Fibroblast of skin of back (primary cell): ENCODE measurements around the gene UROC1. TPM values are rescaled to one million over a fixed set of nuclear protein-coding genes. Genes with fewer than 3 reads are reported as not detected.

Source experiments
- DNase-seq: peaks from one replicate; pipeline ENCODE4 v3.0.0-alpha.2; 2013
- polyA plus RNA-seq, 2 experiments: library from polyadenylated mRNA; unstranded; fragments of 120-200 nt; gene quantifications; one replicate each; pipeline ENCODE4 v1.2.1, GENCODE V29; 2013; ENCODE audit not compliant: insufficient read length in 2 of 2

UROC1 gene
- polyA plus RNA-seq (2013, experiment 1 of 2; ENCODE audit: insufficient read length), result not detected
- polyA plus RNA-seq (2013, experiment 2 of 2; ENCODE audit: insufficient read length), result not detected

- DNase-seq, result no peak
Measured at GRCh38 chr3:126517291-126517951, at the start of gene UROC1. Gene UROC1 (minus strand): TSS chr3:126517773. CDS start chr3:126517719, 54 bp downstream.

- DNase-seq, result no peak
Measured at GRCh38 chr3:126562737-126563276, 45.2 kb upstream of the UROC1 start.

GRCh38 chr3:126558336-126559071 is 40.9 kb upstream of the UROC1 start, which contains the start of gene C3orf22:
Gene C3orf22 (minus strand): TSS chr3:126558932. CDS start chr3:126553390, 5,542 bp downstream.
- DNase-seq, result no peak

DNA sequence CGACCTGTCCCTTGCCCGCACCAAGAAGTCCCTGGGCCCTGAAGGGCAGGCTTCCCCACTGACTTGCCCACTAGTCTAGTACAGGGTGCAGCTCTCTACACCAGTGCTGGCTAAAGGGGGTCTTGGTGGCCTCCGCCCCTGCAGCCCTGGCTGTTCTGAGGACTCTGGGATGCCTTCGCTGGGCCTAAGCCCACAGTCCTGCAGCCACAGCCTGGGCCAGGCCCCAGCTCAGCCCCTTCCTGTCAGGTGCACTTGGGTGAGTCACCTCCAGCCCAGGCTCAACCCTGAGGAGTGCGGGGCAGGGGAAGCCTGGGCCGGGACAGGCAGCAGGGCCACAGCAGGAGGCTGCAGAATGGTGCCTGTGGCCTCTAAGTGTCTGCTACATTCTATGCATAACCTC is 40.2 kb upstream of the UROC1 start:
- no peak for DNase-seq

- no peak for DNase-seq
Measured at GRCh38 chr3:126557415-126557745, 39.8 kb upstream of the UROC1 start.

DNA sequence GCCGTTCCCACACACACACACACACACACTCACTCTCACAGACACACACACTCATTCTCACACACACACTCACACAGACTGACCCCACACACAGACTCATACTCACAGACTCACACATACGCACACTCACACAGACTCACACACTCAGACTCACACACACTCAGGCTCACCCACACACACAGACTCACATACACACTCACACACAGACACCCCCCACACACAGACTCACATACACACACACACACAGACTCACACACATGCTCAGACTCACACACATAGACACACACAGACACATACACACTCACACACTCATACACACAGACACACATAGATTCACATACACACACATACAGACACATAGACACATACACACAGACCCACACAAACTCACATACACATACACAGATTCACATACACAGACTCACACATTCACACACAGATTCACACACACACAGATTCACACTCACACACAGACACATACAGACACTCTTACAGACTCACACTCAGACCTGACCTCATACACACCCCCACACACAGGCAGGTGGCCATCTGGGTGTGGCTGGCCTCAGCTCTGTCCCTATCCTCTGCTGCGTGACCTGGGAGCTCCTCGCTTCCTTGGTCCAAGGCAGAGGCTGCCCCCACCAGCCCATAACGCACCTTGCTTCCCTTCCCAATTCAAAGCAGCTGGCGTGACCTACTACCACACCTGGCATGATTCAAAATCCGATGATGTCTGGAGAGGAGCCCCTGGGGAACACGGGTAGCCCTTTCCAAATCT is 39.3 kb upstream of the UROC1 start:
- DNase-seq, result no peak

DNA sequence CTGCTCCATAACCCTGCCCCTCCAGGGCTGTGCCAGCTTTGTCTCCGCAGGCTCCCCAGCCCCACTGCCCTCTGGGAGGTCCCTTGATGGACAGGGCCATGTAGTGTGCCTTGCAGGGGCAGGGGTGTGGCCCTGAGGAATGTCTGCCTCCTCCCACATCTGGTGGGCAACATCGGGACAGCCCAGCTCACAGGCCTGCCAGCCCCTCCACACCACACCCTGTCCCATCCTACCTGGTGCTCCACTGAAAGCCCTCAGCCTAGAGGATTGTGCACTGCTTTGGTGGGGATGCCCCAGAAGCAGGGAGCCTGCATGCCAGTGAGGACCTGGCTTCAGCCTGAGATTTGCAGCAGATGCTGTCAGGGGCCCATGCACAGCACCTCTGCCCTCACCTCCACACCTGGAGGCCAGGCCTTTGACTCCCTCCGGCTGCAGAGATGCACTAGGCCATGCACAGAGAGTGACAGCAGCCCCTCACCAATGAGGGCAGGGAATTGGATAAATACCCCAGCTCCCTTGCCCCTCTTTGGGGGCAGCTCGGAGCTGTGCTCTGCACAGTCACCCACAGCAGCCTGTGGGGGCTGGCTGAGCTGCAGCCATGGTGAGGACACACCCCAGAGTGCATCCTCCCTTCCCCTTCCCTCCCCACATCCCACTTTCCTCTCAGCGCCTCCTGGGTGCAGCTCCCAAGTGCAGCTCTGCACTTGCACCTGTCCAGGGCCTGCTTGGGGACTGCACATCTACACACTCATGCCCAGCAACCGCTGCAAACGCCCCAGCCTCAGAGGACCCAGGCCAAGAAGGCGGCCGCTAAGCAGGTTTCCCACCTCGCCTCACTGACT is 38.4 kb upstream of the UROC1 start:
- DNase-seq, result no peak

DNA sequence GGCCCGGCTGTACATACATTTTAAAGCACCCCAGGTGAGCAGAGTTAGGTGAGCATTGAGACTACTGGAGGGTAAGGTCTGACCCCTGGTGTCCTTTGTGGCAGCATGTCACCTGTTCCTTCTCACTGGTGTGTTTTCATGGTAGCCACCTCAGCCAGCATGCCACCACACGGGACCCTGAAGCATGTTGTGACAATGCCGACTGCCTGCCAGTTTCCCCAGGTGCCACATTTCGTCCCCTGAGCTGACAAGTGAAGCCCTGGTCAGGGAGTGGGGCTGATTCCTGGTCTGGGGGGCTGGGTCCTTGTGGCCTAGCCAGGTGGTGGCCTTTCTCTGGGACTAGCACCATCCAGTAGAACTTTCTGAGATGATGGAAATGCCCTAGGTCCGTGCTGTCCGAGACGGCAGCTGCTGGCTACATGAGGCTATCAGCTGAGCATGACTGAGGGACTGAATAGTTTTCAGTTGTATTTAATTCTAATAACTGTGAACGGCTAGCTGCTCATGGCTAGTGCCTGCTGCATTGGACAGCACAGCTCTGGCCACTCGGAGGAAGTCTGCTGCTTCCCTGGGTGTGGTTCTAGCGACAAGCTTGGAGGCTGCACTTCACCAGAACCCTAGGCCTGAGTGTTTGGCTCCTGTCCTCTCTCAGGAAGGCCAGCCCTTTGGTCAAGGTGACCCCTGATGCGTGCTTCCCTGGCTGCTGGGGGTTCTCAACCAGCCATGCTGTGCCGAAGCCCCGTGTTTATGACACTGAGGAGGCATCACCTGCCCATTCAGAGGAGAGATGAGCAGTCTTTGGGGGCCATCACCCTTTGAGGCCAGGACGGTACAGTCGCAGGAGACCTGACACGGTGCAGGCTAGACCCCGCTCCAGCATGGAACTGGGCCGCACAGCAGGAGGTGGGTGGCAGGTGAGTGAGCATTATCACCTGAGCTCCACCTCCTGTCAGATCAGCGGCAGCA is 37.3 kb upstream of the UROC1 start:
- DNase-seq, result no peak

DNA sequence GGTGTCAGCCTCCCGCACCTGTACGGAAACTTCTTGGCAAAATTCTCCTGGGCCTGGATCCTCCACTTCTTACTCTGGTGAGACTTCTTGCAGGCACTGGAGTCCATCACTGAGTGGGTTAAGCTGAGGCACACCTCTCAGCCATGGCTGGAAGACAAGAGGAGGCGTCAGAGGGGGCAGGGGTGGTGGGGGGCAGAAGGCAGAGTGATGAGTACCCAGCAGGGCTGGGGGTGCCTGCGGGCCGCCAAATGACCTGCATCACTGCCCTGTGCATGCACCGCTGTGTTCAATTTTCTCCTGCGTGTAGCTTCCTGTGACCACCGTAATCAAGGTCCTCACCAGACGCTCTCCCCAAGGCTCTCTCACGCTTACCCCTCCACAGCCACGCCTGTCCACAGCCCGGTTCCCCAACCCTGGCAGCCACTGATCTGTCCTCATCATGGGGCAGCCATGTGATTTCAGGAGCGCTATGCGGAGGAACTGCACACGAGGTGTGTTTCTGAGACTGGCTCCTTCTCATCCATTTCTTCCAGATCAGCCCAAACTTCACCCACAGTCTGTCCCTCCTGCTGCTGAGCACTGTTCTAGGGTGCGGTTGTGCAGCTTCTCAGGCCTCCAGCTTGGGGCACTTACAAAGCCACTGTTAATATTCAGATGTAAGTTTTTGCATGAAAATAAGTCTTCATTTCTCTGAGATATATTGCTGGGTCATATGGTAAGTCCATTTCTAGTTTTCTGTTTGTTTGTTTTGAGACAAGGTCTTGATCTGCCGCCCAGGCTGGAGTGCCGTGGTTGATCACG is 35.9 kb upstream of the UROC1 start:
- DNase-seq, result no peak

- DNase-seq, result no peak
Measured at GRCh38 chr3:126552688-126553283, 35.2 kb upstream of the UROC1 start.

DNA sequence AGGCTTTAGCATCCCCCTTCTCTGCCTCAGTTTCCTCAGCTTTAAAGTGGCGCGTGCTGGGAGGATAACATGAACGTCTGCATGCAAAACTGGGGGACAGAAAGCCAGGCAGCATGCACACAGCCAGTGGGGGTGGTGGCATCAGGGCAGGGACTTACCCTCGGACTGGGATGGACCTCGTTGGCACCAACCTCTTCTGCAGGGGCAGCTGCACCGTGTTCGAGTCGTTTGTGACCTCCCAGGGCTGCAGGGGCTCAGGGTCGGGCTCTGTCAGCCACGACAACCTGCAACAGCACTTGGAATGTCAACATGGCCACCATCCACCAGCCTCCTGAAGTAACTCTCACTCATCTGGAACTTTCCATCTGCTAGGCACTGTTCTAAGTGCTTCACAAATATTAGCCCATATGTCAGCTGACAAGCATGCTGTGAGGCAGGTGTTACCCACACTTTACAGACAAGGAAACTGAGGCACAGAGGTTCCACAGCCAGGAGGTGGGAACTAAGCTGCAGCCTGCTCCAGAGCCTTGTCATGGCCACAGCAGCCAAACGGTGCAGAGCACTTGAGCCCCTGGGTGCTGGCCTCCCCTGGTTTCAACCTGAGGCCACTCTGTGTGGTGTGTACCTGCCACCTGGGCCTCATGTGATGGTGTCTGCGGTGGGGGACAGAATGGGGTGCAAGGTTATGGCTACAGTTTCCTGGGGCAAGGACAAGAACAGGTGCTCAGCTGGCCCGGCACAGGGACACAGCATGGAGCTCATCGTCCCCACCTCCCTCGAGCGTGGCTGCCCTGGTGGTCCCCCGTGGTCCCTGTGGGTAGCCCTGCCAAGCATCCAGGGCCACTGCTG is 34.5 kb upstream of the UROC1 start:
- DNase-seq, result no peak

- no peak for DNase-seq
Measured at GRCh38 chr3:126551121-126551838, 33.7 kb upstream of the UROC1 start.

GRCh38 chr3:126550488-126551051 is 33.0 kb upstream of the UROC1 start:
- no peak for DNase-seq

- DNase-seq, result no peak
Measured at GRCh38 chr3:126549861-126550487, 32.4 kb upstream of the UROC1 start.

GRCh38 chr3:126548556-126549466 is 31.2 kb upstream of the UROC1 start:
- no peak for DNase-seq

DNA sequence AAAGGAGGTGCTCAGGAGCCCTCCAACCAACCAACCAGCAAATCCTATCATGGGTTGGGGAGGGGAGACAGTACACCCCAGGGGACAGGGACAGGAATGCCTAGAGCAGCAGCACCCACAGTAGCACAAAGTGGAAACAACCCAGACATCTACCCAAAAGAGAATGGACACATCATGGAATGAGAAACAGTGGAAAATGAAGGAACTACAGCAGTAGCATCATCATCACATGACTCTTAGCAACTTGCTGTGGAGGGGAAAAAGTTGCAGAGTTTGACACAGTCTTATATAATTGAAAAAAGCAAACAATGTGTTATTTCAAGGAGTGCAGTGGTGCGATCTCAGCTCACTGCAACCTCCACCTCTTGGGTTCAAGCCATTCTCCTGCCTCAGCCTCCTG is 30.1 kb upstream of the UROC1 start:
- DNase-seq, result no peak
